ENCODE measurements around the gene TVP23A. TPM values are rescaled to one million over a fixed set of nuclear protein-coding genes. Genes with fewer than 3 reads are reported as not detected.
"Not testable (repeated sequence)": the region's sequence is repeated elsewhere in the genome, so short reads cannot be mapped to it uniquely, and the experiment has no call there.

TVP23A gene
- total RNA-seq, 4 donors from 2014 or later: 0.64 TPM; not detected in 3

GRCh38 chr16:10835281-10835931 is 16.8 kb upstream of the TVP23A start:
- H3K4me3 ChIP-seq: no peak overlapping the region
- no peaks in the 10 kb centered on the region for H3K36me3 ChIP-seq
- no peak overlapping the region for H3K27ac ChIP-seq
- peaks cover 5% of the 10 kb centered on the region for H3K4me1 ChIP-seq
- 98% methylated on average over 6 of the region's 7 CpGs for WGBS
- no peaks in the 10 kb centered on the region for H3K27me3 ChIP-seq
- no peaks in the 10 kb centered on the region for H3K9me3 ChIP-seq
- TF ChIP-seq POLR2A (IDR thresholded peaks at IDR 0.05) (no peak), CTCF (IDR thresholded peaks at IDR 0.05) (no peak), POLR2AphosphoS5 (IDR thresholded peaks at IDR 0.05) (no peak), EP300 (IDR thresholded peaks at IDR 0.05) (no peak)
- no peak for DNase-seq (ENCODE audit: low spot score in 2 of 2)

GRCh38 chr16:10834766-10835165 is 16.2 kb upstream of the TVP23A start:
- Histone ChIP-seq H3K36me3 (no peaks in the 10 kb centered on the region), H3K4me1 (peaks cover 9% of the 10 kb centered on the region), H3K9me3 (no peaks in the 10 kb centered on the region), H3K27ac (no peak overlapping the region), H3K4me3 (no peak overlapping the region), H3K27me3 (no peaks in the 10 kb centered on the region)
- TF ChIP-seq CTCF (IDR thresholded peaks at IDR 0.05) (no peak), POLR2A (IDR thresholded peaks at IDR 0.05) (no peak), POLR2AphosphoS5 (IDR thresholded peaks at IDR 0.05) (no peak), EP300 (IDR thresholded peaks at IDR 0.05) (no peak)
- DNase-seq (ENCODE audit: low spot score in 2 of 2): no peak
- 88% methylated on average over 1 of the region's 1 CpG for WGBS

GRCh38 chr16:10834130-10834529 is 15.5 kb upstream of the TVP23A start:
- no peak for DNase-seq (ENCODE audit: low spot score in 2 of 2)
- H3K36me3 ChIP-seq: no peaks in the 10 kb centered on the region
- no peak overlapping the region for H3K27ac ChIP-seq
- 87% methylated on average over 10 of the region's 10 CpGs for WGBS
- TF ChIP-seq POLR2A (IDR thresholded peaks at IDR 0.05) (no peak), EP300 (IDR thresholded peaks at IDR 0.05) (no peak), CTCF (IDR thresholded peaks at IDR 0.05) (no peak), POLR2AphosphoS5 (IDR thresholded peaks at IDR 0.05) (no peak)
- H3K4me3 ChIP-seq: no peak overlapping the region
- H3K9me3 ChIP-seq: no peaks in the 10 kb centered on the region
- peaks cover 15% of the 10 kb centered on the region for H3K4me1 ChIP-seq
- H3K27me3 ChIP-seq: no peaks in the 10 kb centered on the region

- 89% methylated on average over 5 of the region's 5 CpGs for WGBS
- no peak overlapping the region for H3K27ac ChIP-seq
- H3K4me3 ChIP-seq: no peak overlapping the region
- TF ChIP-seq POLR2A (IDR thresholded peaks at IDR 0.05) (no peak), CTCF (IDR thresholded peaks at IDR 0.05) (no peak), POLR2AphosphoS5 (IDR thresholded peaks at IDR 0.05) (no peak), EP300 (IDR thresholded peaks at IDR 0.05) (no peak)
- no peak for DNase-seq (ENCODE audit: low spot score in 2 of 2)
- H3K9me3 ChIP-seq: no peaks in the 10 kb centered on the region
- peaks cover 23% of the 10 kb centered on the region for H3K4me1 ChIP-seq
- no peaks in the 10 kb centered on the region for H3K27me3 ChIP-seq
- no peaks in the 10 kb centered on the region for H3K36me3 ChIP-seq
Observed at GRCh38 chr16:10833271-10833670, 14.7 kb upstream of the TVP23A start.

GRCh38 chr16:10831894-10832886 is 13.6 kb upstream of the TVP23A start:
- WGBS: 86% methylated on average over 10 of the region's 10 CpGs
- Histone ChIP-seq H3K27ac (peak overlapping the region; percentile 24), H3K4me3 (no peak overlapping the region), H3K4me1 (peaks cover 34% of the 10 kb centered on the region), H3K27me3 (no peaks in the 10 kb centered on the region), H3K9me3 (no peaks in the 10 kb centered on the region), H3K36me3 (no peaks in the 10 kb centered on the region)
- DNase-seq (ENCODE audit: low spot score in 2 of 2): no peak
- TF ChIP-seq EP300 (IDR thresholded peaks at IDR 0.05) (no peak), POLR2A (IDR thresholded peaks at IDR 0.05) (no peak)

- not testable (repeated sequence) for DNase-seq (ENCODE audit: low spot score in 2 of 2); H3K4me3 ChIP-seq; H3K36me3 ChIP-seq; H3K9me3 ChIP-seq; H3K27me3 ChIP-seq
- H3K27ac ChIP-seq: peak overlapping the region; percentile 47
- peaks cover 39% of the 10 kb centered on the region for H3K4me1 ChIP-seq
Observed at GRCh38 chr16:10830240-10830639, 11.6 kb upstream of the TVP23A start.

GRCh38 chr16:10829390-10830098 is 10.9 kb upstream of the TVP23A start:
- H3K36me3 ChIP-seq; H3K27me3 ChIP-seq; DNase-seq (ENCODE audit: low spot score in 2 of 2); H3K9me3 ChIP-seq: not testable (repeated sequence)
- H3K4me3 ChIP-seq: peak overlapping the region; percentile 24
- 42% methylated on average over 18 of the region's 18 CpGs for WGBS
- H3K27ac ChIP-seq: peak overlapping the region; percentile 92
- H3K4me1 ChIP-seq: peaks cover 39% of the 10 kb centered on the region

Measured in suprapubic skin (tissue), 4 donors.